Right atrium auricular region (tissue), 2 donors: ENCODE measurements around the gene SERPINE1. TPM values are rescaled to one million over a fixed set of nuclear protein-coding genes. Genes with fewer than 3 reads are reported as not detected.

ENCODE experiments used
- DNase-seq: peaks from one replicate; pipeline ENCODE4 v3.0.0-alpha.2; 2019; ENCODE audit warnings: low spot score
- H3K27ac ChIP-seq, 2 donors: fragments of 200-600 bp; sonication (generic); 1 replicate in 1 of 2; 2 replicates in 1 of 2; pipeline ENCODE4 v1.5.1; 2016 to 2019
- H3K27me3 ChIP-seq, 2 donors: fragments of 200-600 bp; sonication (generic); one replicate each; pipeline versions ENCODE4 v1.5.1 to v1.6.0; 2017 to 2019
- H3K36me3 ChIP-seq: fragments of 200-600 bp; sonication (generic); one replicate; pipeline ENCODE4 v1.5.1; 2016
- H3K4me1 ChIP-seq, 2 donors: fragments of 200-600 bp; sonication (generic); one replicate each; pipeline versions ENCODE4 v1.5.1 to v1.6.0; 2017 to 2019
- H3K4me3 ChIP-seq, 2 donors: fragments of 200-600 bp; sonication (generic); 1 replicate in 1 of 2; 2 replicates in 1 of 2; pipeline ENCODE4 v1.5.1; 2017 to 2019; ENCODE audit warnings: mild to moderate bottlenecking in 1 of 2, moderate library complexity in 1 of 2
- H3K9me3 ChIP-seq, 2 donors: fragments of 200-600 bp; sonication (generic); one replicate each; pipeline ENCODE4 v1.5.1; 2019
- CTCF ChIP-seq, 2 donors: fragments of 200-600 bp; sonication (generic); IDR thresholded peaks; one replicate each; pipeline ENCODE4 v1.5.1; 2019; ENCODE audit warnings: antibody characterized with exemption in 2 of 2
- total RNA-seq, 2 donors: library from RNA; depleted of rRNA; stranded (reverse); fragments of >200 nt; gene quantifications; one replicate each; pipeline ENCODE4 v1.1.0, GENCODE V29; 2016

SERPINE1 gene
- total RNA-seq, 2 donors from 2014 or later: 28.0 to 40.8 TPM

- no peaks in the 10 kb centered on the region for H3K9me3 ChIP-seq
- peaks cover 0 to 40% of the 10 kb centered on the region in 2 donors for H3K4me1 ChIP-seq
- H3K27me3 ChIP-seq: peaks cover 57 to 59% of the 10 kb centered on the region in 2 donors
- peak overlapping the region; percentile 1 to 31 for H3K4me3 ChIP-seq
- H3K27ac ChIP-seq: no peak overlapping the region
- no peak for TF ChIP-seq CTCF (IDR thresholded peaks at IDR 0.05)
- H3K36me3 ChIP-seq: no peaks in the 10 kb centered on the region
- no peak for DNase-seq
These were observed 46.2 kb downstream of the SERPINE1 start for GRCh38 chr7:101172854-101173751.

GRCh38 chr7:101173752-101174244, 46.9 kb downstream of the SERPINE1 start:
- Histone ChIP-seq H3K27me3 (peaks cover 51 to 52% of the 10 kb centered on the region in 2 donors), H3K9me3 (no peaks in the 10 kb centered on the region), H3K36me3 (no peaks in the 10 kb centered on the region), H3K4me1 (peaks cover 0 to 40% of the 10 kb centered on the region in 2 donors), H3K27ac (no peak overlapping the region), H3K4me3 (peak overlapping the region in 1 of 2 donors; percentile 31)
- no peak for DNase-seq
- no peak for TF ChIP-seq CTCF (IDR thresholded peaks at IDR 0.05)

GRCh38 chr7:101174322-101174854, 47.5 kb downstream of the SERPINE1 start:
- peaks cover 0 to 44% of the 10 kb centered on the region in 2 donors for H3K4me1 ChIP-seq
- DNase-seq: no peak
- no peak overlapping the region for H3K4me3 ChIP-seq
- H3K27me3 ChIP-seq: peaks cover 51 to 53% of the 10 kb centered on the region in 2 donors
- no peak overlapping the region for H3K27ac ChIP-seq
- no peak for TF ChIP-seq CTCF (IDR thresholded peaks at IDR 0.05)
- H3K36me3 ChIP-seq: no peaks in the 10 kb centered on the region
- H3K9me3 ChIP-seq: no peaks in the 10 kb centered on the region

- Histone ChIP-seq H3K27ac (no peak overlapping the region), H3K4me3 (no peak overlapping the region), H3K27me3 (peaks cover 60 to 64% of the 10 kb centered on the region in 2 donors), H3K36me3 (no peaks in the 10 kb centered on the region), H3K4me1 (peaks cover 0 to 46% of the 10 kb centered on the region in 2 donors), H3K9me3 (no peaks in the 10 kb centered on the region)
- no peak for TF ChIP-seq CTCF (IDR thresholded peaks at IDR 0.05)
- no peak for DNase-seq
These were observed 48.8 kb downstream of the SERPINE1 start for GRCh38 chr7:101175664-101176063.

GRCh38 chr7:101177644-101178043, 50.7 kb downstream of the SERPINE1 start:
- no peak for DNase-seq
- no peak for TF ChIP-seq CTCF (IDR thresholded peaks at IDR 0.05)
- no peak overlapping the region for H3K4me3 ChIP-seq
- H3K4me1 ChIP-seq: peaks cover 0 to 36% of the 10 kb centered on the region in 2 donors
- no peaks in the 10 kb centered on the region for H3K9me3 ChIP-seq
- peaks cover 53 to 54% of the 10 kb centered on the region in 2 donors for H3K27me3 ChIP-seq
- no peaks in the 10 kb centered on the region for H3K36me3 ChIP-seq
- H3K27ac ChIP-seq: no peak overlapping the region
